HUES48 (cell line): ENCODE data around the gene DDX39B.
A peak's percentile ranks its signal among the peaks of the same experiment; 100 is the strongest.
"Not testable (repeated sequence)": the region's sequence is repeated elsewhere in the genome, so short reads cannot be mapped to it uniquely, and the experiment has no call there.

Source experiments
- H3K27ac ChIP-seq: one replicate; pipeline ENCODE4 v1.7.0; 2013; ENCODE audit warnings: low read depth, low read length, inconsistent platforms
- H3K27me3 ChIP-seq: 2 replicates; pipeline ENCODE4 v1.6.1; 2013; ENCODE audit warnings: mild to moderate bottlenecking, low read length; ENCODE audit not compliant: control insufficient read depth, insufficient read depth
- H3K36me3 ChIP-seq: 2 replicates; pipeline ENCODE4 v1.6.1; 2013; ENCODE audit warnings: low read length; ENCODE audit not compliant: control insufficient read depth, insufficient read depth
- H3K4me1 ChIP-seq: 2 replicates; pipeline ENCODE4 v1.6.1; 2013; ENCODE audit warnings: mild to moderate bottlenecking, low read length; ENCODE audit not compliant: control insufficient read depth, insufficient read depth
- H3K4me3 ChIP-seq: 2 replicates; pipeline ENCODE4 v1.5.1; 2013; ENCODE audit warnings: mild to moderate bottlenecking, low read depth, low read length
- H3K9ac ChIP-seq: 2 replicates; pipeline ENCODE4 v1.6.1; 2013; ENCODE audit warnings: mild to moderate bottlenecking, low read depth, low read length, moderate library complexity
- H3K9me3 ChIP-seq: 2 replicates; pipeline ENCODE4 v1.6.1; 2013; ENCODE audit warnings: low read length; ENCODE audit not compliant: control insufficient read depth, insufficient read depth

Gene DDX39B

DNA sequence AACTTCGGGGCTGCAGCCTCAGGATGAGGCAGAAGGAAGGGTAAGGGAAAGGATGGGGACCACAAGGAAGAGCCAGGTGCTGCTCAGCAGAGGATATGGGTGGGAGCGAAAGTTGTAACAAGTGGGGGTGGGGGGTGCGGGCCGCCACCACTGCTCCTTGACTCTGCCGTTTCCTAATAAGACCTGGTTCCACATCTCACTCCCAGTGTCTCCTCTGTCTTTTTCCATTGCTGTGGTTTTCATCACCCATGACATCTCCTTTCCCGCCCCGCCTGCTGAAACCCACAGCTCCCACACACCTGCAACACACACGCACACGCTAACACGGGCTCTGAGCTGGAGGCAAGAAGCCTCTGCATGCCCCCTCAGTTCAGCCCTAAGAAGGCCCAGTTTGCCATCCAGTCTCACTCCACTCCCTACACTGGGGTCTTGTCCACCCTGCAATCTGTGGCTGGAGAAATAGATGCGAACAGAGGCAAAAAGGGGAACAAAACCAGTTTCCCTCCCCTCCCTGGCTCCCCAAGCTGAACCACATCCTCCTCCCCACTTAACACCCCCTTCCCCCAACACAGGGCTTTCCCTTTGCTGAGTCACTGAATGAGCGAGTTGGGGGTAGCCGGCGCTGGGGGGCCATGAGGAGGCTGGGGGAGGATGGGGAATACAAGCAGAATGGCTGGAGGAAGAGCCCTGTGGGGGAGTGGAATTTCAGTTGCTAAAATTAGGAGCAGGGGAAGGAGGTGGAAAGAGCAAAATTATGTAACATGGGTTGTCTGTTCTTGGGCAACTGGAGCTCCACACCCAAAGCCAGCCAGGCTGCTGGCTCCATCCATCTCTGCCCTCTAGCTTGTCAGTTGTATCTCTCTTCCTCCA is 17.1 kb upstream of the DDX39B start:
- Histone ChIP-seq H3K4me1 (no peaks in the 10 kb centered on the region), H3K27me3 (no peaks in the 10 kb centered on the region), H3K9ac (no peak overlapping the region), H3K27ac (no peak overlapping the region), H3K9me3 (no peaks in the 10 kb centered on the region), H3K4me3 (no peak overlapping the region), H3K36me3 (peaks cover 35% of the 10 kb centered on the region)

GRCh38 chr6:31558318-31558625 is 16.5 kb upstream of the DDX39B start:
- Histone ChIP-seq H3K9me3 (no peaks in the 10 kb centered on the region), H3K4me3 (no peak overlapping the region), H3K27me3 (no peaks in the 10 kb centered on the region), H3K36me3 (peaks cover 36% of the 10 kb centered on the region), H3K27ac (no peak overlapping the region), H3K4me1 (no peaks in the 10 kb centered on the region), H3K9ac (no peak overlapping the region)

DNA sequence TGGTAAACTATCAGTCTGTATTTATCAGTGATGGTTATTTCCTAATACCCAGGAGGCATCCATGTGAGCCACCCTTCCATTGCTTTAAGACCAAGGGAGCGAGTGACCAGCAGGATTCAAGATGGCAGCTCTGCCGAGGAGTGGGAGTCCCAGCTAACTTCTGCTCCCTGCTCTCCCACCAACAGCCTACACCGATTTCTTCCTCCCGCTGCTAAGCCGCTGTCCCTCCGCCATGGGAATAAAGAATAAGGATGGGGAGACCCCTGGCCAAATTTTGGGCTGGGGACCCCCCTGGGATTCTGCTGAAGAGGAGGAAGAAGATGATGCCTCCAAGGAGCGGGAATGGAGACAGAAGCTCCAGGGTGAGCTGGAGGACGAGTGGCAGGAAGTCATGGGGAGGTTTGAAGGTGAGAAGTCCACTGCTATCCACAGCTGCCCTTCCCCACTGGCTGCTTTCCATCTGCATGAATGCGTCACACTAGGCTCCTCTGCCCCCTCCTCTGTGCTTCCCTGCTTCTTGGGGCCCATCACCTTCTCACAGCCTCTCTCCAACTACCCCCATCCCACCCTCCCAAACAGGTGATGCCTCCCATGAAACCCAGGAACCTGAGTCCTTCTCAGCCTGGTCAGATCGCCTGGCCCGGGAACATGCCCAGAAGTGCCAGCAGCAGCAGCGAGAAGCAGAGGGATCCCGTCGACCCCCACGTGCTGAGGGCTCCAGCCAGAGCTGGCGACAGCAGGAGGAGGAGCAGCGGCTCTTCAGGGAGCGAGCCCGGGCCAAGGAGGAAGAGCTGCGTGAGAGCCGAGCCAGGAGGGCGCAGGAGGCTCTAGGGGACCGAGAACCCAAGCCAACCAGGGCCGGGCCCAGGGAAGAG is 15.9 kb upstream of the DDX39B start:
- Histone ChIP-seq H3K4me1 (no peaks in the 10 kb centered on the region), H3K27ac (no peak overlapping the region), H3K4me3 (no peak overlapping the region), H3K27me3 (no peaks in the 10 kb centered on the region), H3K9me3 (no peaks in the 10 kb centered on the region), H3K9ac (no peak overlapping the region), H3K36me3 (peaks cover 40% of the 10 kb centered on the region)

DNA sequence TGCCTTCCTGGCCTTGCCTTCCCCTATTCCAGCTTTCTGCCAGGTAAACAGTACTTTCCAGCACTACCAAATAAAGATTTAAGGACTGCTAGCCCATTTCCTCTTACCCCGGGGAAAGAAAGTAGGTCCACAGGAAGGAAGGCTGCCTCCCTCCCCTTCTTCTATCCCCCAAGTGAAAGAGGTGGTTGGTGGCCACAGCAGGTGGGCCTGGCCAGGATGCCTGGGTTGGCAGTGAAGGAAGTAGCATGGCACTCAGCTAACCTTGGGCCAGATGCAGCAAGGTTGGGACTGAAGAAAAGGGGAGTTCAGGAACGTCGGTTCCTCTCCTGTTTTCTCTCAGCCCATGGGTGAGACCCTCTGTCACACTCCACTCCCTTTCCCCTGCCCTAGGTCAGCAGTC is 14.5 kb upstream of the DDX39B start:
- H3K4me3 ChIP-seq: no peak overlapping the region

DNA sequence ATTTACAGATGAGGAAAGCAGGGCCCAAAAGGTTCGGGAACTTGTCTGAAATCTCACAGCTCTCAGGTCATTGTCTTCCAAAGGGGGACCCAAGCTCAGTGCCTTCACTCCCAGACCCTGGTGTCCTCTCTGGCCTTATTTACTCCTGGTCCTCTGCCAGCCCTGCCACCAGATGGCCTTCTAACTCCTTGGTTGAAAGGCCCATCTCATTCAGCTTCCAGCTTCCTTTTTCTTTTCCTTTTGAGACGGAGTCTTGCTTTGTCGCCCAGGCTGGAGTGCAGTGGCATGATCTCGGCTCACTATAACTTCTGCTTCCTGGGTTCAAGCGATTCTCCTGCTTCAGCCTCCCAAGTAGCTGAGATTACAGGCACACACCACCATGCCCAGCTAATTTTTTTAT is 9.6 kb upstream of the DDX39B start:
- H3K4me3 ChIP-seq, H3K27me3 ChIP-seq, H3K27ac ChIP-seq, H3K4me1 ChIP-seq, H3K9ac ChIP-seq, H3K9me3 ChIP-seq: not testable (repeated sequence)
- peaks cover 36% of the 10 kb centered on the region for H3K36me3 ChIP-seq

More for the DNA sequence above, 14.5 kb upstream of the DDX39B start:
- H3K27ac ChIP-seq: no peak overlapping the region
- no peak overlapping the region for H3K9ac ChIP-seq
- no peaks in the 10 kb centered on the region for H3K27me3 ChIP-seq
- no peaks in the 10 kb centered on the region for H3K4me1 ChIP-seq
- H3K36me3 ChIP-seq: peaks cover 40% of the 10 kb centered on the region
- no peaks in the 10 kb centered on the region for H3K9me3 ChIP-seq

DNA sequence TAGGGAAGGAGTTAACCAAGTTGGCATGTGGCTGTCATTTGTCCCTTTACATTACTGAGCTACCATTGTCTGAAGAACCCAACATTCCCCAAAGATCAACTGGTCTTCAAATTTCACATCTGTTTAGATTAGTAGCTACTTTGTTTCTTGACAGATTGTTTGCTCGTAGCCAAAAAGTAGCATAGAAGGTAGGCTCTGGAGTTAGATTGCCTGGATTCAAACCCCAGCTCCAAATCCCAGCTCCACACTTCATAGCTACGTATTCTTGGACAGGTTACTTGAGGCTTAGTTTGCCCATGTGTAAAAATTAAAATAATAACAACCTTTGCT is 6.7 kb upstream of the DDX39B start:
- Histone ChIP-seq H3K4me3 (no peak overlapping the region), H3K4me1 (peaks cover 7% of the 10 kb centered on the region; the same call in 1 of the 2 replicates), H3K36me3 (peaks cover 31% of the 10 kb centered on the region), H3K9ac (no peak overlapping the region), H3K27ac (no peak overlapping the region), H3K9me3 (no peaks in the 10 kb centered on the region), H3K27me3 (no peaks in the 10 kb centered on the region)

DNA sequence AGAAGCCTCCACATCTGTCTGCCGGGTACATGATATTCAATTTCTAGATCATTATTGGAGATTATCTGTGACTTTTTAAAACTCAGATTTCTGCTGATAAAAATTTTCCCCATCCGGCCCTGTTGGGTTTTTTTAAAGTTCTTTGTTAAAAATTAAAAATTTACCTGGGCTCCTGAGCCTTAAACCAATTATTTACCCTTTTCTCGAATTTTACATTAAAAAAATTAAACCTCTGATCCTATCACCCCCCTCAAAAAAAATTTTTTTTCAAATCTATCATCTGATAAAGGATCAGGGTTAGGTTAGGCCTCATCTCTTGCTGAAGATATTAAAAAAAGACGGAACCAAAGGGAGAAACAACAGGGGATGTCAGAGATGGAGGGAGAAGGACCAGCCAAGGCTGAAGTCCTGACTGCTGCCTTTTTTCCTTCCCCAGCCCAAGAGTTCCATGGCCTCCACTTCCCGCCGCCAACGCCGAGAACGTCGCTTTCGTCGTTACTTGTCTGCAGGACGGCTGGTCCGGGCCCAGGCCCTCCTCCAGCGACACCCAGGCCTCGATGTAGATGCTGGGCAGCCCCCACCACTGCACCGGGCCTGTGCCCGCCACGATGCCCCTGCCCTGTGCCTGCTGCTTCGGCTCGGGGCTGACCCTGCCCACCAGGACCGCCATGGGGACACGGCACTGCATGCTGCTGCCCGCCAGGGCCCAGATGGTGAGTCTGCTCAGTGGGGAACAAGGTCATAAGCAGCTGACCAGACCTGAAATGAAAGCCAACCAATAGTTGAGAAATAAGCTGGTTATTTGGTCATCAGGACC is 6.1 kb upstream of the DDX39B start:
- H3K4me3 ChIP-seq: peak overlapping the region; percentile 76
- H3K27ac ChIP-seq: peak overlapping the region; percentile 67
- peaks cover 11% of the 10 kb centered on the region; the same call in 1 of the 2 replicates for H3K4me1 ChIP-seq
- no peak overlapping the region; the same call in 1 of the 2 replicates for H3K9ac ChIP-seq
- H3K36me3 ChIP-seq: peaks cover 27% of the 10 kb centered on the region
- no peaks in the 10 kb centered on the region for H3K27me3 ChIP-seq
- no peaks in the 10 kb centered on the region for H3K9me3 ChIP-seq

- Histone ChIP-seq H3K27me3 (no peaks in the 10 kb centered on the region), H3K36me3 (peaks cover 27% of the 10 kb centered on the region), H3K9me3 (no peaks in the 10 kb centered on the region), H3K4me1 (peaks cover 12% of the 10 kb centered on the region; the same call in 1 of the 2 replicates), H3K27ac (peak within 1 kb of the TSS; percentile 67), H3K4me3 (peak within 1 kb of the TSS; percentile 76), H3K9ac (peak within 1 kb of the TSS; percentile 65)
These were observed 5.3 kb upstream of the DDX39B start, which contains the start of gene NFKBIL1 for GRCh38 chr6:31546958-31547726. Gene NFKBIL1 (plus strand): TSS chr6:31547608. CDS start chr6:31547695, 87 bp downstream.

DNA sequence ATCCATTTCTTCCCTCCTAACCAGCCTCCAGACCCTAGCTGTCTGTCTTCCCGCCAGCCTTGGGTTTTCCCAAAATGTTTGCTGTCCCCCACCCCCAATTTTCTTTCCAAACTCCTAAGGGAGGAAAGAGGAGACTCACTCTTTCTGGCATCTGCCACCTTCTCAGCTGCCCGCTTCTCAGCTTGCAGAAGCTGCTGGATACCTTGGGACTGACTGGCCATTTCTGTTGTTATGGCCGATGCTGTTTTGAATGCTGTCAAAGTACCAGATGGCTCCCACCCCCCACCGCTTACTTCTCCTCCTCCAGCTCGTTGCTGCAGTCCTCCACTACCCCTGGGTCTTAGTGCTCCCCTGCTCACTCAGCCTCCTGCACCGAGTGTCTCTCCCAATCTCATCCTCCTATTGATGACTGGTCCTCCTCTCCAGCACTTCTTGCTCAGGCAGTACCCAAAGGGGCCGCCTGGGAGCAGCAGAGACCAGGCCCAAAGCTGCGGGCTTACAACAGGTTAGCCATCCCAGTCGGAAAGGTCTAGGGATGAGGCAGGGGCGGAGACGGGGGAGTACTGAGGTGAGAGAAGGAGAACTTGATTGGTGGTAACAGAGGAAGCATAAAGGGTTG is 4.6 kb upstream of the DDX39B start, which contains the start of gene ATP6V1G2:
Gene ATP6V1G2 (minus strand): TSS at position 270 of the 619 bp plus-strand sequence. CDS start 49 bp downstream, at position 221.
- Histone ChIP-seq H3K4me1 (peaks cover 12% of the 10 kb centered on the region; the same call in 1 of the 2 replicates), H3K9me3 (no peaks in the 10 kb centered on the region), H3K36me3 (peaks cover 27% of the 10 kb centered on the region), H3K9ac (peak within 1 kb of the TSS; percentile 65), H3K27ac (peak within 1 kb of the TSS; percentile 67), H3K27me3 (no peaks in the 10 kb centered on the region), H3K4me3 (peak within 1 kb of the TSS; percentile 76)
